ENCODE data around the gene ATP9A.
"Not testable (repeated sequence)": the region's sequence is repeated elsewhere in the genome, so short reads cannot be mapped to it uniquely, and the experiment has no call there.

The ATP9A gene

GRCh38 chr20:51654060-51654459, 114.1 kb downstream of the ATP9A start:
- no peak for DNase-seq (ENCODE audit: low spot score)

DNA sequence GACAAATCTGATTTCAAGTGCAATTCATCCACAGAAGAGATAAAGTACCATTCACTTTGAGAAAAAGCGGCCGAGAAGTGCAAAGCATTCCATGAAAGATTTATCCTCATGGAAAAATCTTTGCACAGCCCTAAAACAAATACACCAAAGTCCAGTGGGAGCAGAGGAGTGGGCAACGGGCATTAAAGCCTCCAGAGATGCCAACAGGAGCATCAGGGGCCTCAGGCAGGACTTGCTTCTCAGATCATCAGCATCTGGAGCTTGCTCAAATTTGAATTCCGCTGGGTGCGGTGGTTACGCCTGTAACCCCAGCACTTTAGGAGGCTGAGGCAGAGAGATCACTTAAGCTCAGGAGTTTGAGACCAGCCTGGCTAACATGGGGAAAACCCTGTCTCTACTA, 115.0 kb downstream of the ATP9A start:
- DNase-seq (ENCODE audit: low spot score), result no peak

DNA sequence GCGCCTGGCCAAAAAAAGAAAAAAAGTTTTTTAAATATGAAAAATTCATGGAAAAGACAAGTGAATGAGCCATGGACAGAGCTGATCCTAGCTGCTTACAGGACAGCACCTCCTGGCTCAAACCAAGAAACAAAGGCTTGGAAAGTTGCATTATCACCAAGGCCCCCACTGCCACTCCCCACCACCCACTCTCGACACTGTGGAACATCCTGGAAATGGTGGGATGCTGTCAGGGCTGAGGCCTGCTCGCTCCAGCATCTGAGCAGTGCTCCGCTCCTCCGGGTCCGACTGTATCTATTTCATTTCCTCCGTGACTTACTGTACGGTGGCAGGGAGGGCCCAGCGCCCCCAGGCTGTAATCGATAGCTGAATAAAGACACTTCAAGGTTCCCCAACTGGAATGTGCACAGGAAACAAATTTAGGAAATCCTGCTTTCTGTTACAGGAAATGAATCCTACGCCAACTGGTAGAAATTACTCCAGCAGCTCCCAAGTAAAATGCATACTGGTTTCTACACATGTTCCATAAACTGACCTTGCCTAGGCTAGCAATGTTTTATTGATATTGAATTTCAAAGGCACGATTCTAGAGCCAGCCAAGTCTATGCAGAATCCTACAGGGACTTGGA, 116.2 kb downstream of the ATP9A start:
- no peak for DNase-seq (ENCODE audit: low spot score)

GRCh38 chr20:51650685-51651134, 117.5 kb downstream of the ATP9A start:
- DNase-seq (ENCODE audit: low spot score), result no peak

- DNase-seq (ENCODE audit: low spot score), result no peak
Measured at GRCh38 chr20:51648571-51648947, 119.6 kb downstream of the ATP9A start.

DNA sequence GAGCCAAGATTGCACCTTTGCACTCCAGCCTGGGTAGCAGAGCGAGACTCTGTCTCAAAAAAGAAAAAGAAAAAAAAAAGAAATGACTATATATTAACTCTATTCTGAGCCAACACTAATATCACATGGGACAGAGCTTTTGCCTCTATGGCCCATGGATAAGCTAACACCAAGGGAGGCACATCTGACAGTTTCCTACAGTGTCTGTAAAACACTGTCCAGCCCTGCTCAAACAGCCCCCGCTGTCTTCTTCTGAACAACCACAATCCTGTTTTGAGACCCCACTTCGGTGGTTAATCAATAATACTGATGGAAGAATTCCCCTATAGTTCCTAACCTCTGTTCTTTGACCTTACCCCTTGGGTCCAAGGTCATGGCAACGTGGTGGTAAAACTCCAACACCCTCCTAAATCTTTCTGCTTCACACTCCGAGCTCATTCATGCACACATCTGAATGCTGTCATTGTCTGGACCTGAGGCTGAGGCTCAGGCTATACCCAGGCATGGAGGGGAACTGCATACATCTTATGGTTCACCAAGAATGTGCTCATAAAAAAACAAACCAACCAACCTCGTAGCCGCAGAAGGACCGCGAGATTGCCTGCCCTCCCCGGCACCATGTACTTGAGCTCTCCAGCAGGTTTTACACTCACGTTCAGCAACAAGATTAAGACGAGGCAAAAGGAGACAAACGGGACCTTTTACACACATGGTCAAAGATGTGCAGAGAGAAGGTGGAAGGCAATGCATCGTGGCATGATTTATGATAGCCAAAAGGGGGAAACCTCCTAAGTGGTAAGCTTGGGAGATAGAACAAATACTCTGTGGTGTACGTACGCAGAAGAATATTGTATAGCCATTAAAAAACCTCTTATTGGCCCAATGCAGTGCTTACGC, 120.3 kb downstream of the ATP9A start:
- DNase-seq (ENCODE audit: low spot score), result no peak

DNA sequence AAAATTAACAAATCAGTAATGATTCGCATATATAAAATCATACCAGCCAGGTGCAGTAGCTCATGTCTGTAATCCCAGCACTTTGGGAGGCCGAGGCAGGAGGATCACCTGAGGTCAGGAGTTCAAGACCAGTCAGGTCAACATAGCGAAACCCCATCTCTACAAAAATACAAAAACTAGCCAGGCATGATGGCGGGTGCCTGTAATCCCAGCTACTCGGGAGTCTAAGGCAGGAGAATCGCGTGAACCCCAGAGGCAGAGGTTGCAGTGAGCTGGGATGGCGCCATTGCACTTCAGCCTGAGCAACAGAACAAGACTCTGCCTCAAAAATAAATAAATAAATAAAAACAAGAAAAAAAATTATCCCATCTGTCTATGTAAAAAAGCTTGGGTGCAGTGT, 124.4 kb downstream of the ATP9A start:
- DNase-seq (ENCODE audit: low spot score), result not testable (repeated sequence)

DNA sequence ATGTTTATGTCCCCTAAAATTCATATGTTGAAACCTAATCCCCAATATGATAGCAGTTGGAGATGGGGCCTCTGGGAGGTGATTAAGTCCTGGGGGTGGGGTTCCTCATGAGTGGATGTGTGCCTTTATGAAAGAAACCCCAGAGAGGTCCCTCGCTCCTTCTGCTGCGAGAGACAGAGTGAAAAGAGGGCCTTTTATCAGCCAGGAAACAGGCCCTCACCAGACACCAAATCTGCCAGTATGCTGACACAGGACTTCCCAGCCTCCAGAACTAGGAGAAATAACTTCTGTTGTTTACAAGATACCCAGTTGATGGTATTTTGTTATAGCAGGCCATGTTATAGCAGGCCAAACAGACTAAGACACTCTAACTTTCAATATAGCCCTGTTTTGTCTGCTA, 124.8 kb downstream of the ATP9A start:
- DNase-seq (ENCODE audit: low spot score), result no peak

- no peak for DNase-seq (ENCODE audit: low spot score)
Measured at GRCh38 chr20:51641866-51642265, 126.3 kb downstream of the ATP9A start.

GRCh38 chr20:51640743-51641142, 127.4 kb downstream of the ATP9A start:
- DNase-seq (ENCODE audit: low spot score), result no peak

DNA sequence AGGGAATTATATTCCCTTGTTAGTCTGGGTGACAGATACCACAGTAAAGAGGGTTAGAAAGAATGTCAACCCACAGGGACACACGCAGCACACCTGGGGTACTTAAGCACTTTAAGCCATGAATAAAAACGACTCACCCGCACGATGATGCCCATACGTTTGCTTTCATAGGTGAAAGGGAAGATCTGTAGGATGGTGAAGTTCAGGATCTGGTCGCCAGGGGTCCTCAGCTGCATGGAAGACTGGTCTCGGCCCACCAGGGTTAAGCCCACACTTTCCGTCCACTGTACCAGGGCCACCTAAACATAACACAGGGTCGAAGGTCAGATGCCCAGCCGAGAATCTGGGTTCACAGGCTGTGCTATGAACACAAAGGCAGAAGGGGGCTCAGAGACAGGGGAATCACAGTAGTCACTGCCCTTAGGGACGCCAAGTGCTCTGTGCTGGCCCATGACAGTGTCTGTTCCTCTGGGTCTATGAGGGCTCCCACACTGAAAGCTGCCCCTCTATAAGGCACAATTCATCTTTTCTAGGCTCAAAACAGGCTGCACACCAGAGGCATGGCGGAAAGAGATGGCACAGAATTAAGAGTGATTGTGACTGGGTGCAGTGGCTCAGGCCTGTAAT, 128.9 kb downstream of the ATP9A start:
- peak; percentile 55 for DNase-seq (ENCODE audit: low spot score)

GRCh38 chr20:51637241-51637640, 130.9 kb downstream of the ATP9A start:
- no peak for DNase-seq (ENCODE audit: low spot score)

- no peak for DNase-seq (ENCODE audit: low spot score)
Measured at GRCh38 chr20:51636123-51636522, 132.1 kb downstream of the ATP9A start.

DNA sequence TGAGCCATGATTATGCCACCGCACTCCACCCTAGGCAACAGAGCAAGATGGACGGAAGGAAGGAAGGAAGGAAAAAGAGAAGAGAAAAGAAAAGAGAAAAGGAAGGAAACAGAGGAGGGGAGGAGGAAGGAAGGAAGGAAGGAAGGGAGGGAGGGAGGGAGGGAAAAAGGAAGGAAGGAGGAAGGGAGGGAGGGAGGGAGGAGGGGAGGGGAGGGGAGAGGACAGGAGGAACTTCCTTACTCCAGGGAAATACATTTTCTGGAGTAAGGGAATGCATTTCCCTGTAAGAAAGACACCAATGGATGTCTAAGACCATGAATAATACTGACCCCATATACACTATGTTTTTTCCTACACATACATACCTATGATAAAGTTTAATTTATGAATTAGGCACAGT, 132.5 kb downstream of the ATP9A start:
- no peak for DNase-seq (ENCODE audit: low spot score)

DNA sequence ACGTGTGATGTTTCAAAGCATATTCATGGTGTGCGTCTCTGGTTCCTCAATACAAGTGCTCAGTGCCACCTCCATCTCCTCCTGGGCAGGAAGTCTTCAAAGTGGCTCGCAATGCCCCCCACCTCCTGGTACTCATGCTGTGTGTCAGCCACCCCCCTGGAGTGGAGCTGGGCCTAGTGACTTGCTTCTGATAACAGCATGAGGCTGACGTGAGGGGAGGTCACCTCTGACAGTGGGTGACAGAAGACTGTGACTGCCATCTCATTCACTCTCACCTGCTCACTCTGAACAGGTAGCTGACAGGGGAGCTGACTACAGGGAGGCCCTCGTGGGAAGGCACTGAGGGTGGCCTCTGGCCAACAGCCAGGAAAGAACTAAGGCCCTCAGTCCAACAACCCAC, 133.3 kb downstream of the ATP9A start:
- no peak for DNase-seq (ENCODE audit: low spot score)

DNA sequence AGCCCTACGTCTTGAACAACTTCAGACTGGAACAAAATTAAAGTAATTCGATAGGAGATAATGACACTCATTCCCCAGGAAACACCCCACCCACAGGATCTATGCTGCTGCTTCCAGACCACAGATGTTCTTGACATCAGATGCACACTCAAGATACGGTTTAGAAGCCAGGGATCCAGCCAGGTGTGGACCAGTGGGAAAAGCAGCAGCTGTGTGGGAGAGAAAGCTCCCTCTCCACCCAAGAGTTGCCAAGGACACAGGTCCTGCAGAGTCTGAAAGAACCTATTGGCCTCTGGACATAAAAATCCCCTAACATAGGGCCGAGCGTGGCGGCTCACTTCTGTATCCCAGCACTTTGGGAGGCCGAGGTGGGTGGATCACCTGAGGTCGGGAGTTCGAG, 133.9 kb downstream of the ATP9A start:
- DNase-seq (ENCODE audit: low spot score), result no peak

GRCh38 chr20:51633430-51633829, 134.8 kb downstream of the ATP9A start:
- no peak for DNase-seq (ENCODE audit: low spot score)

DNA sequence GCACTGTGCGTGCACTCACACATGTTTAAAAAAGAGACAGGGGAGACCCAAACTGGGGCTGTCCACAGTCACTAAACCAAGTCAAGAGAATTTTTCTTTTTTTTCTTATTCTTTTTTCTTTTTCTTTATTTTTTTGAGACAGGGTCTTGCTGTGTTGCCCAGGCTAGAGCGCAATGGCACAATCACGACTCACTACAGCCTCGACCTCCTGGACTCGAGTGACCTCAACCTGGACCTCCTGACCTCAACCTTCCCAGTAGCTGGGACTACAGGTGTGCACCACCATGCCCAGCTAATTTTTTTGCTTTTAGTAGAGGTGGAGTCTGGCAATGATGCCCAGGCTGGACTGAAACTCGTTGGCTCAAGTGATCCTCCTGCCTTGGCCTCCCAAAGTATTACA, 136.2 kb downstream of the ATP9A start:
- no peak for DNase-seq (ENCODE audit: low spot score)

DNA sequence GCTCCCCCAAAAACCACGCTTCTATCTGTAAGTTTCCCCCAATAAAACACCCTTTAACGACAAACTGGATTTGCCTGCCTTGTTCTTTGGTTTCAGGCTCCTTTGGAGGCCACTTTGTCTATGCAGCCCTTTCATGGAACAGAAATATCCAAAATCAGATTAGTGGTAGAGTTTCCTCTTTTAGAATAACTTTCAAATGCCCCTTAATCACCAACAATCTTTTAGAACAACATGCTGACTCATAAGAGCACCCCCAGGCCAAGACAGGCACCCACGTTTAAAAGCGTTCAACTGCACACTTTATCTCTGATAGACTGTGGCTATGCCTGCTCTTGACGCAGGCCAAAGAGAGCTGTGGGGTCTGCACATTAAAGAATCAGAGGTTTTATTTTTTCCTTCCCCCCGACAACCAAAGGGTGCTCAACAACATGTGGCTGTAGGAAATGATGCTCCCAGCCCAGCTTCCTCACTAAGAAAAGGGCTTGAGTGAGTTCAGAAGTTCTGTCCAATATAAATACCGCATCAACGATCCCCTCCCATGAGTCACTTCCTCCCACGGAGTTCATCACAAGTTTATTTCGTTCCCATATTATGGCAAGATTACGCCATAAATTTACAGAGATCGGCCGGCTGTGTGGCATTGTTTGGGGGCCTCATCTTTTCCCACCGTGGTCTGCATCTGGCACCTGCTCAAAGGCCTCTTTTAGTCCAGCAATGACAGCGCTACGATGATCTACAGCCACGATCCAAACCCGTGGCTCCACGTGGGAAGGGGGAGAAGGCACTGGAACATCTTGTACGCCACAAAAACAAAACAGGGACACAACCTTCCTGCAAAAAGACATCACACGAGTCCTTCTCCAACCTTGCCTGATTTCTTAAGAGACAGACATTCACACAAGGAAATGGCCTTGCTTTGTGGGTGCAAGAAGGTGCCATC, 136.9 kb downstream of the ATP9A start:
- peak; percentile 4 for DNase-seq (ENCODE audit: low spot score)

GRCh38 chr20:51629399-51630058, 138.7 kb downstream of the ATP9A start:
- DNase-seq (ENCODE audit: low spot score), result no peak
